CD4-positive, alpha-beta T cell (primary cell): Measurements from ENCODE around the gene ORC3. TPM values are rescaled to one million over a fixed set of nuclear protein-coding genes. Genes with fewer than 3 reads are reported as not detected.

Source experiments
- ATAC-seq: fragments of 200-7000 bp; cut with Tn5 transposase; one replicate; pipeline ENCODE4 v1.10.0; 2022; ENCODE audit warnings: mild to moderate bottlenecking; ENCODE audit not compliant: poor library complexity
- CTCF ChIA-PET: fragments of 350-600 bp; sonication (Branson Sonifier 250); formaldehyde crosslinking; loops from one replicate; lab custom pipeline; 2021; ENCODE audit warnings: antibody characterized with exemption, inconsistent platforms; lab: Charles Lee
- POLR2A ChIA-PET: fragments of 350-600 bp; sonication (Branson Sonifier 250); formaldehyde crosslinking; loops from one replicate; lab custom pipeline; 2021; ENCODE audit warnings: antibody characterized with exemption, inconsistent platforms; lab: Charles Lee
- DNase-seq, 14 experiments: peaks; one replicate each; pipeline ENCODE4 v3.0.0-alpha.2; 2013 to 2020; ENCODE audit warnings: mixed read lengths in 2 of 14
- H3K27ac ChIP-seq, 2 donors: one replicate each; pipeline versions ENCODE4 v1.5.1 to v1.7.0; 2013; ENCODE audit warnings: low read length in 2 of 2, low read depth in 1 of 2, mild to moderate bottlenecking in 1 of 2
- H3K27me3 ChIP-seq, 2 experiments: 1 replicate in 1 of 2; 2 replicates in 1 of 2; pipeline versions ENCODE4 v1.6.1 to v1.7.0; 2013; ENCODE audit warnings: low read length in 2 of 2, control low read depth in 1 of 2, mild to moderate bottlenecking in 1 of 2, moderate library complexity in 1 of 2; ENCODE audit not compliant: insufficient read depth in 2 of 2, control insufficient read depth in 1 of 2
- H3K36me3 ChIP-seq: one replicate; pipeline ENCODE4 v1.6.1; 2013; ENCODE audit warnings: low read length, control low read depth; ENCODE audit not compliant: insufficient read depth
- H3K4me1 ChIP-seq: one replicate; pipeline ENCODE4 v1.6.1; 2013; ENCODE audit warnings: low read length, control low read depth; ENCODE audit not compliant: insufficient read depth
- H3K4me3 ChIP-seq: one replicate; pipeline ENCODE4 v1.5.1; 2013; ENCODE audit warnings: mild to moderate bottlenecking, low read length, moderate library complexity
- H3K9me3 ChIP-seq, 2 experiments: 1 replicate in 1 of 2; 2 replicates in 1 of 2; pipeline versions ENCODE4 v1.6.1 to v1.7.0; 2013; ENCODE audit warnings: low read length in 2 of 2, mild to moderate bottlenecking in 2 of 2, control low read depth in 1 of 2, moderate library complexity in 1 of 2; ENCODE audit not compliant: control insufficient read depth in 1 of 2, insufficient read depth in 1 of 2
- H3K27ac Mint-ChIP-seq: one replicate; pipeline ENCODE4 v1.8.0; 2020; ENCODE audit warnings: mixed read lengths
- H3K27me3 Mint-ChIP-seq: one replicate; pipeline ENCODE4 v1.8.0; 2021; ENCODE audit warnings: mixed read lengths
- H3K36me3 Mint-ChIP-seq: one replicate; pipeline ENCODE4 v1.8.0; 2021; ENCODE audit warnings: low read depth, mixed read lengths
- H3K4me1 Mint-ChIP-seq: one replicate; pipeline ENCODE4 v1.8.0; 2021; ENCODE audit warnings: low read depth, mixed read lengths
- H3K4me3 Mint-ChIP-seq: one replicate; pipeline ENCODE4 v1.8.0; 2020; ENCODE audit warnings: mild to moderate bottlenecking, mixed read lengths
- H3K9me3 Mint-ChIP-seq: one replicate; pipeline ENCODE4 v1.8.0; 2020; ENCODE audit warnings: mixed read lengths
- intact Hi-C, 2 experiments: fragments of 100-400 bp; cut with DNase I in 1 of 2; cut with micrococcal nuclease in 1 of 2; formaldehyde crosslinking; loops; one replicate each; pipeline versions ENCODE4 v1.15.1 to v1.9.0; 2023 to 2025; cut with DNase I, micrococcal nuclease
- total RNA-seq, 174 experiments: library from RNA in 2 of 174; stranded (reverse) in 2 of 174; gene quantifications; one replicate each; pipeline ENCODE4 v1.2.3 and lab custom pipeline; 2021 to 2026
- TF ChIP-seq, protein P1 (sequence below): fragments of 200-600 bp; IDR thresholded peaks from one replicate; pipeline ENCODE4 v1.8.0; 2022; ENCODE audit warnings: antibody characterized with exemption, mild to moderate bottlenecking

The ORC3 gene
- total RNA-seq, 2 experiments from 2014 or later: 12.1 to 12.9 TPM

- Histone ChIP-seq H3K36me3 (peaks cover 46% of the 10 kb centered on the region), H3K4me1 (no peaks in the 10 kb centered on the region), H3K27me3 (no peaks in the 10 kb centered on the region), H3K4me3 (no peak overlapping the region), H3K27ac (no peak overlapping the region), H3K9me3 (no peaks in the 10 kb centered on the region)
- Mint-ChIP-seq H3K27me3 (no peaks in the 10 kb centered on the region), H3K27ac (no peak overlapping the region), H3K9me3 (no peaks in the 10 kb centered on the region), H3K36me3 (peaks cover 62% of the 10 kb centered on the region), H3K4me1 (no peaks in the 10 kb centered on the region), H3K4me3 (no peak overlapping the region)
- intact Hi-C loops: no loop called here
- DNase-seq (no peak), ATAC-seq (no peak)
- TF ChIP-seq, protein P1, sequence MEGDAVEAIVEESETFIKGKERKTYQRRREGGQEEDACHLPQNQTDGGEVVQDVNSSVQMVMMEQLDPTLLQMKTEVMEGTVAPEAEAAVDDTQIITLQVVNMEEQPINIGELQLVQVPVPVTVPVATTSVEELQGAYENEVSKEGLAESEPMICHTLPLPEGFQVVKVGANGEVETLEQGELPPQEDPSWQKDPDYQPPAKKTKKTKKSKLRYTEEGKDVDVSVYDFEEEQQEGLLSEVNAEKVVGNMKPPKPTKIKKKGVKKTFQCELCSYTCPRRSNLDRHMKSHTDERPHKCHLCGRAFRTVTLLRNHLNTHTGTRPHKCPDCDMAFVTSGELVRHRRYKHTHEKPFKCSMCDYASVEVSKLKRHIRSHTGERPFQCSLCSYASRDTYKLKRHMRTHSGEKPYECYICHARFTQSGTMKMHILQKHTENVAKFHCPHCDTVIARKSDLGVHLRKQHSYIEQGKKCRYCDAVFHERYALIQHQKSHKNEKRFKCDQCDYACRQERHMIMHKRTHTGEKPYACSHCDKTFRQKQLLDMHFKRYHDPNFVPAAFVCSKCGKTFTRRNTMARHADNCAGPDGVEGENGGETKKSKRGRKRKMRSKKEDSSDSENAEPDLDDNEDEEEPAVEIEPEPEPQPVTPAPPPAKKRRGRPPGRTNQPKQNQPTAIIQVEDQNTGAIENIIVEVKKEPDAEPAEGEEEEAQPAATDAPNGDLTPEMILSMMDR: no peak
- CTCF ChIA-PET: interaction anchor here (1.0 kb wide), 1 partner anchor 22 kb away, joined by 4 read pairs; no protein-coding TSS in a partner anchor
- POLR2A ChIA-PET: interaction anchor here (1.8 kb wide), 1 partner anchor 39 kb away, joined by 5 read pairs; the partner anchor contains the start of gene AKIRIN2
These were observed 73.5 kb downstream of the ORC3 start for GRCh38 chr6:87663434-87663833.

DNA sequence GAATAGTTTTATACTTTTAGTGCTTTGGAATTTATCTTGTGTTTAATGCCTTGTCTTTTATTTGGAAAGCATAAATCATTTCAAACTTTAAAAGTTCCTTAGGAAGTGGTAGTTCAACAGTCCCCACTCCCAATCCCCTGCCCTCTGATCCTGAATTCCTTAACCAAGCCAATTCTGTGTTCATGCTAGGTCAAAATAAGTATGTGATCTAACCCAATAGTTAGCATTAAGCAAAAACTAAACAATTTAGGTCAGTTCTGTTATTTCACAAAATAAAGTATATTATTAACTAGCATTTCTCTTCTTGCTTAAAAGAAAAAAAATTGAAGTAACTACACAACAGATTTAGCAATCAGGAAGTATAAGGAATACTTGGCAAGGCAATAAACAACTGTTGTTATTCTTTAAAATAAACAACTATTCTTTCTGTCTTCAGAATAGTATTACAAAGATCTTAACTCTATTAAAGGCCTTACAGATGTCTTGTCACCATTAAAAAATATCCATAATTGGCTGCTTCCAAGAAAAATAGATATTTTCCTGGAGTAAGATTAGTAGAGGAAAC is 75.1 kb downstream of the ORC3 start:
- Mint-ChIP-seq H3K9me3 (no peaks in the 10 kb centered on the region), H3K4me1 (peaks cover 7% of the 10 kb centered on the region), H3K27me3 (no peaks in the 10 kb centered on the region), H3K4me3 (no peak overlapping the region), H3K27ac (no peak overlapping the region), H3K36me3 (peaks cover 69% of the 10 kb centered on the region)
- H3K27me3 ChIP-seq: no peaks in the 10 kb centered on the region
- POLR2A ChIA-PET: interaction anchor here (1.8 kb wide), 1 partner anchor 37 kb away, joined by 5 read pairs; the partner anchor contains the start of gene AKIRIN2
- CTCF ChIA-PET: interaction anchor here (0.9 to 1.1 kb wide), 2 partner anchors 18 to 33 kb away, joined by 3 read pairs; no protein-coding TSS in a partner anchor
- H3K4me3 ChIP-seq: no peak overlapping the region
- H3K36me3 ChIP-seq: peaks cover 49% of the 10 kb centered on the region
- no peaks in the 10 kb centered on the region for H3K9me3 ChIP-seq
- H3K4me1 ChIP-seq: no peaks in the 10 kb centered on the region
- intact Hi-C loops: no loop called here
- DNase-seq: no peak
- no peak for ATAC-seq
- no peak overlapping the region for H3K27ac ChIP-seq
- TF ChIP-seq, protein P1: no peak

GRCh38 chr6:87667032-87667431 is 77.1 kb downstream of the ORC3 start:
- no peak overlapping the region for H3K27ac Mint-ChIP-seq
- H3K27me3 Mint-ChIP-seq: no peaks in the 10 kb centered on the region
- POLR2A ChIA-PET: no interaction called here

More at GRCh38 chr6:87667032-87667431, 77.1 kb downstream of the ORC3 start:
- Histone ChIP-seq H3K27me3 (no peaks in the 10 kb centered on the region), H3K4me1 (no peaks in the 10 kb centered on the region), H3K27ac (no peak overlapping the region), H3K36me3 (peaks cover 40% of the 10 kb centered on the region), H3K9me3 (no peaks in the 10 kb centered on the region), H3K4me3 (no peak overlapping the region)
- TF ChIP-seq, protein P1: no peak
- H3K36me3 Mint-ChIP-seq: peaks cover 66% of the 10 kb centered on the region
- intact Hi-C loops: no loop called here
- H3K9me3 Mint-ChIP-seq: no peaks in the 10 kb centered on the region
- H3K4me3 Mint-ChIP-seq: no peak overlapping the region
- peaks cover 19% of the 10 kb centered on the region for H3K4me1 Mint-ChIP-seq
- ATAC-seq: no peak
- DNase-seq: no peak
- CTCF ChIA-PET: no interaction called here
